Measurements from ENCODE around the gene NRGN. TPM values are rescaled to one million over a fixed set of nuclear protein-coding genes. Genes with fewer than 3 reads are reported as not detected.

Gene NRGN
- total and polyA plus RNA-seq, 10 of the 15 experiments (the other 5 are each of a cell fraction or from before 2014, with no cell fraction given): 0.36 to 3.2 (median 1.1) TPM; not detected in 2

- peak; percentile 60 for TF ChIP-seq IKZF1 (conservative IDR thresholded peaks at IDR 0.05)
- no peak for TF ChIP-seq CEBPB (IDR thresholded peaks at IDR 0.05; ENCODE audit: borderline replicate concordance in 1 of 2, low read depth in 2 of 2, low read length in 2 of 2)
- TF ChIP-seq CUX1 (IDR thresholded peaks at IDR 0.05; ENCODE audit: insufficient replicate concordance, low read depth, low read length): no peak
- no peak for TF ChIP-seq CBX3 (IDR thresholded peaks at IDR 0.05; ENCODE audit: borderline replicate concordance, low read depth)
- TF ChIP-seq ELK1 (IDR thresholded peaks at IDR 0.05; ENCODE audit: low read depth, low read length): no peak
- no peak for TF ChIP-seq ZNF217 (IDR thresholded peaks at IDR 0.05)
- TF ChIP-seq, protein P1, sequence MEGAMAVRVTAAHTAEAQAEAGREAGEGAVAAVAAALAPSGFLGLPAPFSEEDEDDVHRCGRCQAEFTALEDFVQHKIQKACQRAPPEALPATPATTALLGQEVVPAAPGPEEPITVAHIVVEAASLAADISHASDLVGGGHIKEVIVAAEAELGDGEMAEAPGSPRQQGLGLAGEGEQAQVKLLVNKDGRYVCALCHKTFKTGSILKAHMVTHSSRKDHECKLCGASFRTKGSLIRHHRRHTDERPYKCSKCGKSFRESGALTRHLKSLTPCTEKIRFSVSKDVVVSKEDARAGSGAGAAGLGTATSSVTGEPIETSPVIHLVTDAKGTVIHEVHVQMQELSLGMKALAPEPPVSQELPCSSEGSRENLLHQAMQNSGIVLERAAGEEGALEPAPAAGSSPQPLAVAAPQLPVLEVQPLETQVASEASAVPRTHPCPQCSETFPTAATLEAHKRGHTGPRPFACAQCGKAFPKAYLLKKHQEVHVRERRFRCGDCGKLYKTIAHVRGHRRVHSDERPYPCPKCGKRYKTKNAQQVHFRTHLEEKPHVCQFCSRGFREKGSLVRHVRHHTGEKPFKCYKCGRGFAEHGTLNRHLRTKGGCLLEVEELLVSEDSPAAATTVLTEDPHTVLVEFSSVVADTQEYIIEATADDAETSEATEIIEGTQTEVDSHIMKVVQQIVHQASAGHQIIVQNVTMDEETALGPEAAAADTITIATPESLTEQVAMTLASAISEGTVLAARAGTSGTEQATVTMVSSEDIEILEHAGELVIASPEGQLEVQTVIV (IDR thresholded peaks at IDR 0.05; ENCODE audit: borderline replicate concordance, partially characterized antibody): no peak
- no peak for TF ChIP-seq RBBP5 (conservative IDR thresholded peaks at IDR 0.05)
- TF ChIP-seq WRNIP1 (IDR thresholded peaks at IDR 0.05; ENCODE audit: borderline replicate concordance, low read depth, low read length): no peak
- no peak for TF ChIP-seq NFYA (IDR thresholded peaks at IDR 0.05; ENCODE audit: borderline replicate concordance, low read depth, low read length)
- no peak for TF ChIP-seq CHD2 (IDR thresholded peaks at IDR 0.05; ENCODE audit: borderline replicate concordance, low read depth, low read length)
- no peak for TF ChIP-seq NR2C1 (IDR thresholded peaks at IDR 0.05)
- TF ChIP-seq RAD51 (IDR thresholded peaks at IDR 0.05): no peak
- 0 out of 2 replicates have a peak, but pooled peaks have one; percentile 13 for TF ChIP-seq BACH1 (IDR thresholded peaks at IDR 0.05; ENCODE audit: borderline replicate concordance)
- no peak for TF ChIP-seq ZNF384 (IDR thresholded peaks at IDR 0.05; ENCODE audit: borderline replicate concordance, low read depth, low read length)
- peak; percentile 11 for TF ChIP-seq PBX3 (IDR thresholded peaks at IDR 0.05; ENCODE audit: insufficient replicate concordance, low read depth, low read length)
- TF ChIP-seq RFX5 (IDR thresholded peaks at IDR 0.05; ENCODE audit: low read depth, low read length): no peak
- peak in 1 of 2 experiments; percentile 43; a peak in 1 of 3 replicates for TF ChIP-seq EGR1 (IDR thresholded peaks at IDR 0.05; ENCODE audit: borderline replicate concordance in 1 of 2, low read depth in 2 of 2, low read length in 2 of 2)
- TF ChIP-seq RCOR1 (conservative IDR thresholded peaks at IDR 0.05; ENCODE audit: low read depth, low read length): no peak
- TF ChIP-seq GATAD2B (conservative IDR thresholded peaks at IDR 0.05; ENCODE audit: low read depth): 0 out of 2 replicates have a peak, but pooled peaks have one; percentile 57
- no peak for TF ChIP-seq SMARCA5 (IDR thresholded peaks at IDR 0.05)
Observed at GRCh38 chr11:124740277-124740882, 638 bp downstream of the NRGN start (continued).

All from GM12878 (cell line).